Pericardium fibroblast (primary cell): Measurements from ENCODE around the gene SCGB1A1. TPM values are rescaled to one million over a fixed set of nuclear protein-coding genes. Genes with fewer than 3 reads are reported as not detected.

Experiments used
- total RNA-seq: library from RNA; depleted of rRNA; stranded (reverse); fragments of >200 nt; gene quantifications from 2 replicates; pipeline ENCODE4 v1.2.3, GENCODE V29; 2015

The SCGB1A1 gene, protein sequence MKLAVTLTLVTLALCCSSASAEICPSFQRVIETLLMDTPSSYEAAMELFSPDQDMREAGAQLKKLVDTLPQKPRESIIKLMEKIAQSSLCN
- not detected in 2 replicates for total RNA-seq

DNA sequence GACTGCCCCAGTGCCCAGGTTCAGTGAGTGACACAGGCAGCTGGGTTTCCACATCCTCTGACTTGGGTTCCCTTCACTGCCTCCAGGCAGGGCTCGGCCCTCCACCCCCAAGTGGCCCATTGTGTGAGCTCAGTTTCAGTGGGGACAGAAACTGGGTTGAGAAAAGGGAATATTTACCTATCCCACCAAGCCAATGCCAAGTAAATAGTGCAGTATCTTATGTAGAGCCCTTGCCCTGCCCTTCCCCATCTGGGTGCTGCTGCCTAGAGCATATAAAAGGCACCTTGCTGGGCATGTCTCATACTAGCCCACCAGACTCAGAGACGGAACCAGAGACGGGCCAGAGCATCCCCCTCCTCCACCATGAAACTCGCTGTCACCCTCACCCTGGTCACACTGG, at the start of gene SCGB1A1:
TSS of gene SCGB1A1 (plus strand) at position 301 of the 400 bp plus-strand sequence. CDS start at position 364, 63 bp downstream.

Other genes with a start within 250 kb of the SCGB1A1 start
- gene SCGB1D1, start 228.8 kb upstream of the SCGB1A1 start, total RNA-seq = not detected in 2 replicates
- gene SCGB2A1, start 210.4 kb upstream of the SCGB1A1 start, total RNA-seq = not detected in 2 replicates
- gene SCGB1D2, start 176.8 kb upstream of the SCGB1A1 start, total RNA-seq = not detected in 2 replicates
- not detected in 2 replicates for gene SCGB2A2, start 148.9 kb upstream of the SCGB1A1 start, total RNA-seq
- gene SCGB1D4, start 120.0 kb upstream of the SCGB1A1 start, total RNA-seq = not detected in 2 replicates
- 0.68 and 1.3 TPM in 2 replicates for gene ASRGL1, start 81.6 kb upstream of the SCGB1A1 start, total RNA-seq
- gene AHNAK, start 127.8 kb downstream of the SCGB1A1 start, total RNA-seq = 358 and 476 TPM in 2 replicates
- 2,284 and 3,184 TPM in 2 replicates for gene EEF1G, start 154.9 kb downstream of the SCGB1A1 start, total RNA-seq
- 5.0 and 7.9 TPM in 2 replicates for gene TUT1, start 172.5 kb downstream of the SCGB1A1 start, total RNA-seq
- 59.9 and 63.9 TPM in 2 replicates for gene MTA2, start 182.8 kb downstream of the SCGB1A1 start, total RNA-seq
- gene EML3, start 193.7 kb downstream of the SCGB1A1 start, total RNA-seq = 36.8 and 40.0 TPM in 2 replicates
- gene ROM1, start 194.2 kb downstream of the SCGB1A1 start, total RNA-seq = 21.1 and 28.0 TPM in 2 replicates
- 35.5 and 50.5 TPM in 2 replicates for gene B3GAT3, start 203.0 kb downstream of the SCGB1A1 start, total RNA-seq
- gene GANAB, start 227.6 kb downstream of the SCGB1A1 start, total RNA-seq = 226 and 265 TPM in 2 replicates
- 19.7 and 23.8 TPM in 2 replicates for gene INTS5, start 234.3 kb downstream of the SCGB1A1 start, total RNA-seq
- gene C11orf98, start 246.2 kb downstream of the SCGB1A1 start, total RNA-seq = 24.9 and 34.9 TPM in 2 replicates
- 4.9 and 11.0 TPM in 2 replicates for gene CSKMT, start 246.3 kb downstream of the SCGB1A1 start, total RNA-seq